ENCODE measurements around the gene KLHL14. TPM values are rescaled to one million over a fixed set of nuclear protein-coding genes. Genes with fewer than 3 reads are reported as not detected.
"Not testable (repeated sequence)": the region's sequence is repeated elsewhere in the genome, so short reads cannot be mapped to it uniquely, and the experiment has no call there.

The KLHL14 gene
- total RNA-seq, 3 donors from 2014 or later: 0.32 to 0.59 (median 0.33) TPM

- Histone ChIP-seq H3K4me3 (no peak overlapping the region), H3K9me3 (no peaks in the 10 kb centered on the region), H3K27ac (no peak overlapping the region), H3K4me1 (no peaks in the 10 kb centered on the region), H3K27me3 (no peaks in the 10 kb centered on the region), H3K36me3 (no peaks in the 10 kb centered on the region)
- no peak for DNase-seq (ENCODE audit: low spot score in 2 of 2)
- TF ChIP-seq CTCF (IDR thresholded peaks at IDR 0.05) (no peak), POLR2AphosphoS5 (IDR thresholded peaks at IDR 0.05) (no peak), POLR2A (IDR thresholded peaks at IDR 0.05) (no peak)
- intact Hi-C loops (cut with DNase I; ENCODE audit: low total_unique reads): no loop called here
These were observed 28.4 kb upstream of the KLHL14 start for GRCh38 chr18:32801228-32801627.

- H3K4me3 ChIP-seq: no peak overlapping the region
- DNase-seq (ENCODE audit: low spot score in 2 of 2): no peak
- H3K27me3 ChIP-seq: no peaks in the 10 kb centered on the region
- TF ChIP-seq POLR2A (IDR thresholded peaks at IDR 0.05) (no peak), CTCF (IDR thresholded peaks at IDR 0.05) (no peak), POLR2AphosphoS5 (IDR thresholded peaks at IDR 0.05) (no peak)
- no peaks in the 10 kb centered on the region for H3K4me1 ChIP-seq
- H3K27ac ChIP-seq: no peak overlapping the region
- intact Hi-C loops (cut with DNase I; ENCODE audit: low total_unique reads): no loop called here
- peaks cover 0 to 3% of the 10 kb centered on the region in 2 donors for H3K9me3 ChIP-seq
- H3K36me3 ChIP-seq: no peaks in the 10 kb centered on the region
These were observed 25.6 kb upstream of the KLHL14 start for GRCh38 chr18:32798209-32798960.

GRCh38 chr18:32794667-32795066, 21.8 kb upstream of the KLHL14 start:
- H3K27me3 ChIP-seq; H3K9me3 ChIP-seq; H3K27ac ChIP-seq; intact Hi-C loops (cut with DNase I; ENCODE audit: low total_unique reads); DNase-seq (ENCODE audit: low spot score in 2 of 2); H3K36me3 ChIP-seq; H3K4me1 ChIP-seq; H3K4me3 ChIP-seq: not testable (repeated sequence)

GRCh38 chr18:32779010-32779409, 6.2 kb upstream of the KLHL14 start:
- DNase-seq (ENCODE audit: low spot score in 2 of 2): no peak
- Histone ChIP-seq H3K4me1 (no peaks in the 10 kb centered on the region), H3K4me3 (no peak overlapping the region), H3K9me3 (no peaks in the 10 kb centered on the region), H3K27ac (no peak overlapping the region), H3K27me3 (no peaks in the 10 kb centered on the region), H3K36me3 (no peaks in the 10 kb centered on the region)
- intact Hi-C loops (cut with DNase I; ENCODE audit: low total_unique reads): no loop called here
- TF ChIP-seq POLR2A (IDR thresholded peaks at IDR 0.05): no peak
- no peak for TF ChIP-seq CTCF (IDR thresholded peaks at IDR 0.05)
- no peak for TF ChIP-seq POLR2AphosphoS5 (IDR thresholded peaks at IDR 0.05)

- TF ChIP-seq POLR2A (IDR thresholded peaks at IDR 0.05) (no peak), CTCF (IDR thresholded peaks at IDR 0.05) (no peak), POLR2AphosphoS5 (IDR thresholded peaks at IDR 0.05) (no peak)
- Histone ChIP-seq H3K9me3 (no peaks in the 10 kb centered on the region), H3K27me3 (peaks cover 0 to 4% of the 10 kb centered on the region in 2 donors), H3K4me3 (no peak overlapping the region), H3K4me1 (no peaks in the 10 kb centered on the region), H3K36me3 (no peaks in the 10 kb centered on the region), H3K27ac (no peak overlapping the region)
- no peak for DNase-seq (ENCODE audit: low spot score in 2 of 2)
- intact Hi-C loops (cut with DNase I; ENCODE audit: low total_unique reads): no loop called here
These were observed 4.2 kb upstream of the KLHL14 start for GRCh38 chr18:32777049-32777448.

Measured in breast epithelium (tissue), 4 donors.